ENCODE results near the gene PLCL2.

DNA sequence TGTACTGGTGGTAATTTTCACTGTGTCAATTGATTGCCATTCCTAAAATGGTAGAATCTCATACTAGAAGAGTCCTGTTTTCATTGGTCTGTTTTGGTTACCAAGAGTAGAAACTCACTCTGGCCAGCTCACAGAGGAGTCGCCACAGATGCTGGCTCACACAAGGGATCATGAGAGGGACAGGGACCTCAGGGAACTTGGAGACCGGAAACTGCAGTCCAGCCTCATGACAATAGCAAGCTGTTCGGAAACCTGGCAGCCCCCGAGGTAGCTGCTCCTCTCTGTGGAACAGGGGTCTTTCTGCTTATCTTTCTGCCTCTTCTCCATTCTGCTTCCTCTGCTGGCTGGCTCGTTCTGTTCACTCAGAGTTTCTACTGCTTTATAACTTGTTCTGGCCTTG lies 192.9 kb downstream of the PLCL2 start:
- TF ChIP-seq, protein P1, sequence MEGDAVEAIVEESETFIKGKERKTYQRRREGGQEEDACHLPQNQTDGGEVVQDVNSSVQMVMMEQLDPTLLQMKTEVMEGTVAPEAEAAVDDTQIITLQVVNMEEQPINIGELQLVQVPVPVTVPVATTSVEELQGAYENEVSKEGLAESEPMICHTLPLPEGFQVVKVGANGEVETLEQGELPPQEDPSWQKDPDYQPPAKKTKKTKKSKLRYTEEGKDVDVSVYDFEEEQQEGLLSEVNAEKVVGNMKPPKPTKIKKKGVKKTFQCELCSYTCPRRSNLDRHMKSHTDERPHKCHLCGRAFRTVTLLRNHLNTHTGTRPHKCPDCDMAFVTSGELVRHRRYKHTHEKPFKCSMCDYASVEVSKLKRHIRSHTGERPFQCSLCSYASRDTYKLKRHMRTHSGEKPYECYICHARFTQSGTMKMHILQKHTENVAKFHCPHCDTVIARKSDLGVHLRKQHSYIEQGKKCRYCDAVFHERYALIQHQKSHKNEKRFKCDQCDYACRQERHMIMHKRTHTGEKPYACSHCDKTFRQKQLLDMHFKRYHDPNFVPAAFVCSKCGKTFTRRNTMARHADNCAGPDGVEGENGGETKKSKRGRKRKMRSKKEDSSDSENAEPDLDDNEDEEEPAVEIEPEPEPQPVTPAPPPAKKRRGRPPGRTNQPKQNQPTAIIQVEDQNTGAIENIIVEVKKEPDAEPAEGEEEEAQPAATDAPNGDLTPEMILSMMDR (IDR thresholded peaks at IDR 0.05): no peak
- TF ChIP-seq POLR2A (IDR thresholded peaks at IDR 0.05): no peak
